Upper lobe of right lung (tissue), 1 donor: ENCODE results near the gene AGPAT1. TPM values are rescaled to one million over a fixed set of nuclear protein-coding genes. Genes with fewer than 3 reads are reported as not detected.
"Not testable (repeated sequence)": the region's sequence is repeated elsewhere in the genome, so short reads cannot be mapped to it uniquely, and the experiment has no call there.

Source experiments
- ATAC-seq: fragments of 200-7000 bp; cut with Tn5 transposase; one replicate; pipeline ENCODE4 v1.9.1; 2020; ENCODE audit warnings: mild to moderate bottlenecking, moderate library complexity
- DNase-seq: peaks from one replicate; pipeline ENCODE4 v3.0.0-alpha.2; 2020
- H3K27ac ChIP-seq: fragments of 200-600 bp; one replicate; pipeline ENCODE4 v1.8.0; 2022
- H3K27me3 ChIP-seq: fragments of 200-600 bp; one replicate; pipeline ENCODE4 v1.8.0; 2022; ENCODE audit warnings: mild to moderate bottlenecking
- H3K36me3 ChIP-seq: fragments of 200-600 bp; one replicate; pipeline ENCODE4 v1.8.0; 2022
- H3K4me1 ChIP-seq: fragments of 200-600 bp; one replicate; pipeline ENCODE4 v1.8.0; 2022
- H3K4me3 ChIP-seq: fragments of 200-600 bp; one replicate; pipeline ENCODE4 v1.8.0; 2022; ENCODE audit warnings: mild to moderate bottlenecking
- H3K9me3 ChIP-seq: fragments of 200-600 bp; one replicate; pipeline ENCODE4 v1.8.0; 2022
- intact Hi-C: fragments of 100-400 bp; cut with DNase I; formaldehyde crosslinking; loops from one replicate; pipeline ENCODE4 v1.11.0; 2022
- total RNA-seq: library from RNA; stranded (reverse); fragmentation: NEBNext Ultra II Directional; extraction: Animal tissue kit (Norgen Biotek cat#: 25700); gene quantifications from one replicate; pipeline ENCODE4 v1.2.1, GENCODE V29; 2021
- TF ChIP-seq, protein P1 (sequence below): fragments of 200-600 bp; IDR thresholded peaks from one replicate; pipeline ENCODE4 v1.8.0; 2022; ENCODE audit warnings: antibody characterized with exemption
- donor health status: DM: no; HTN: yes; CAD: no; lungs with severe emphysema.

Gene AGPAT1
- total RNA-seq, 1 donor from 2014 or later: 53.0 TPM

DNA sequence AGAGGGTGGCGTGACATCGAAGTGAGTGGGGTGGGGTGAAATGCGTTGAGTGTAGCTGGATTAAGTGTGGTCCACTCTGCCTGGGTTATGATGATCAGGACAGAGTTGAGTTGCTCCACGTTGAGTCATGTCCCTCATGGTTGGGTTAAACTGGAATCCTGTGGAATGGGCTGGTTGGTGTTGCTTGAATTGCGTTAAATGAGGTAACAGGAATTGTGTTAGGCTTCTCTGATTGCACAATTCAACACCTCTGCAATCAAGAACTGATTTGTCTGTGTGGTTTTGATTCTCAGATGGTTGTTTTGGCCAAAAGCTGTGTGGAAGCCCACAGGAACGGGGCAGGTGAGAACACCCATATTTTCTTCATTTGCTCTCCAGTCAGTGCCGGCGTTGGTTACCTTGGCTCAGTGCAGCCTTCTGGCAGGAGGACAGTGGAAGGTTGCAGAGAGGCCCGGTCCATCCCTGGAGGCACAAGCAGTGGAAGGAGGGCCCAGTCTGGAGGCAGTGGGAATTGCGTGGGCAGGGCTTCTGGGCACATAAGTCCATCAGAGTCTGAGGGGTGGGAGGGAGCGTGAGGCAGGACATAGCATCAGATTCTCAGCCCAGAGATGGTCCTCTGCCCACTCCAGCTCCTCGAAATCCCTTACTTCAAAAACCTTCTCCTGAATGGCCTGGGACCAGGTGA is 36.3 kb upstream of the AGPAT1 start:
- Histone ChIP-seq H3K4me3 (no peak overlapping the region), H3K4me1 (no peaks in the 10 kb centered on the region), H3K27me3 (no peaks in the 10 kb centered on the region), H3K36me3 (no peaks in the 10 kb centered on the region), H3K9me3 (no peaks in the 10 kb centered on the region), H3K27ac (no peak overlapping the region)
- DNase-seq (no peak), ATAC-seq (peak; percentile 32)
- intact Hi-C loops: no loop called here
- TF ChIP-seq, protein P1, sequence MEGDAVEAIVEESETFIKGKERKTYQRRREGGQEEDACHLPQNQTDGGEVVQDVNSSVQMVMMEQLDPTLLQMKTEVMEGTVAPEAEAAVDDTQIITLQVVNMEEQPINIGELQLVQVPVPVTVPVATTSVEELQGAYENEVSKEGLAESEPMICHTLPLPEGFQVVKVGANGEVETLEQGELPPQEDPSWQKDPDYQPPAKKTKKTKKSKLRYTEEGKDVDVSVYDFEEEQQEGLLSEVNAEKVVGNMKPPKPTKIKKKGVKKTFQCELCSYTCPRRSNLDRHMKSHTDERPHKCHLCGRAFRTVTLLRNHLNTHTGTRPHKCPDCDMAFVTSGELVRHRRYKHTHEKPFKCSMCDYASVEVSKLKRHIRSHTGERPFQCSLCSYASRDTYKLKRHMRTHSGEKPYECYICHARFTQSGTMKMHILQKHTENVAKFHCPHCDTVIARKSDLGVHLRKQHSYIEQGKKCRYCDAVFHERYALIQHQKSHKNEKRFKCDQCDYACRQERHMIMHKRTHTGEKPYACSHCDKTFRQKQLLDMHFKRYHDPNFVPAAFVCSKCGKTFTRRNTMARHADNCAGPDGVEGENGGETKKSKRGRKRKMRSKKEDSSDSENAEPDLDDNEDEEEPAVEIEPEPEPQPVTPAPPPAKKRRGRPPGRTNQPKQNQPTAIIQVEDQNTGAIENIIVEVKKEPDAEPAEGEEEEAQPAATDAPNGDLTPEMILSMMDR: no peak

DNA sequence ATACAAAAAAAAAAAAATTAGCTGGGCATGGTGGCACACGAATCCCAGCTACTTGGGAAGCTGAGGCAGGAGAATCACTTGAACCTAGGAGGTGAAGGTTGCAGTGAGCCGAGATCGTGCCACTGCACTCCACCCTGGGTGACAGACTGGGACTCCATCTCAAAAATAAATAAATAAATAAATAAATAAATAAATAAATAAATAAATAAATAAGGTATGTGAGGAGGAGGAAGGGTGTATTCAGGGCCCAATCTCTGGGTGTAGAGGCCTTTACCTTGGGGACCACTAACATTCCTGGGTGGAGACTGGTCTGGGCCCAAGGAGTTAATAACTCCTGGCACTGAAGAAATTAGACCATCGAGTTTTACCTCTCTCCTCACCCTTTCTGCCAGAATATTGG is 35.5 kb upstream of the AGPAT1 start:
- DNase-seq, H3K9me3 ChIP-seq, ATAC-seq, H3K4me3 ChIP-seq, intact Hi-C loops, H3K36me3 ChIP-seq, H3K27me3 ChIP-seq, H3K4me1 ChIP-seq, H3K27ac ChIP-seq: not testable (repeated sequence)

DNA sequence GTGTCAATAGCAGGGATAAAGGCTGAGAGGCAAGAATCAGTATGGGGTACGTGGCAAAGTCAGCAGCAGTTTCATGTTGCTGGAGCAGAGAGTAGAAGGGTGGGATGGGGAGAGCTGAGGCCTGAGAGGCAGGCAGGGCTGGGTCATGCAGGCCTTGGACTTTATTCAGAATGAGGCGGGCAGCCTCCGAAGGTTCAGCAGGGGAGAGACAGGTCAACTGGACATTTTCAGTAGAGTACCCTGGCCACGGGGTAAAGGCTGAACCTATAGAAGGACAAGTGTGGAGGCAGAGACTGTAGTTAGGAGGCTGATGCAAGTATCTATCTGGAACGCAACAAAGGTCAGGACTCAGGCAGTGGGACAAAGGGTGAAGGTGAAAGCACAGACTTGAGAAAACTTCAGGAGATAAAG is 34.3 kb upstream of the AGPAT1 start:
- no peak overlapping the region for H3K4me3 ChIP-seq
- H3K27ac ChIP-seq: no peak overlapping the region
- H3K27me3 ChIP-seq: no peaks in the 10 kb centered on the region
- no peak for ATAC-seq
- H3K36me3 ChIP-seq: no peaks in the 10 kb centered on the region
- TF ChIP-seq, protein P1: no peak
- no peaks in the 10 kb centered on the region for H3K4me1 ChIP-seq
- no peak for DNase-seq
- H3K9me3 ChIP-seq: no peaks in the 10 kb centered on the region
- intact Hi-C loops: no loop called here

DNA sequence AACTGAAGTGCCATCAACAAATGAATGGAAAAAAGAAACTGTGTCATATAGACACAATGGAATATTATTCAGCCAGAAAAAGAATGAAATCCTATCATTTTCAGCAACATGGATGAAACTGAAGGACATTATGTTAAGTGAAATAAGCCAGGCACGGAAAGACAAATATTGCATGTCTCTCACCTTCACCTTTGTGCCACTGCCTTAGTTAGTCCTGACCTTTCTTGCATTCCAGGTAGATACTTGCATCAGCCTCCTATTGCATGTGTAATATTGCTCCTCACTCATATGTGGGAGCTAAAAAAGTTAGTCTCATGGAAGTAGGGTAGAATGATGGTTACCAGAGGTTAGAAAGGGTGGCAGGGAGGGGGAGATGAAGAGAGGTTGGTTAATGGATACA is 33.1 kb upstream of the AGPAT1 start:
- H3K27me3 ChIP-seq: no peaks in the 10 kb centered on the region
- DNase-seq (no peak), ATAC-seq (no peak)
- H3K36me3 ChIP-seq: no peaks in the 10 kb centered on the region
- no peak overlapping the region for H3K27ac ChIP-seq
- TF ChIP-seq, protein P1: no peak
- H3K4me3 ChIP-seq: no peak overlapping the region
- intact Hi-C loops: no loop called here
- no peaks in the 10 kb centered on the region for H3K9me3 ChIP-seq
- H3K4me1 ChIP-seq: no peaks in the 10 kb centered on the region

DNA sequence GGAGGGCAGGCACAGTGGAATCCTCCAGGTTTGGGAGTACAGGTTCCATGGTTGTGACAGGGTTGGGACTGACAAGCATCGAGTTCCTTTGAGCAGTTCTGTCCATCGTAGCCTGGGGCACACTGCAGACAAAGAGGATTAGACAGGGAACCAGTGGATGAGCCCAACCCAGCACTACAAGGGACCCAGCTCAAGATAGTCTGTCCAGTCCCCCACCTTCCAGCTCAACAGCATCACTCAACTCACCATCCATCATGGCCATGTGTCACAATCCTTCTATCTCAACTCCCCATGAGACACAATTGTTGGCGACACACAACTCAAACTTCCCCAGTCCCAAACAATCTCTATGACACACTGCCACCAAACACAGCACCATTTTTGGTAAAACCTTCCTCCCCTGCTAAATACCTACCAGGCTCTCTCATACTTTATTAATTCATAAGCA is 28.4 kb upstream of the AGPAT1 start:
- ATAC-seq (no peak), DNase-seq (no peak)
- H3K27ac ChIP-seq: no peak overlapping the region
- H3K36me3 ChIP-seq: no peaks in the 10 kb centered on the region
- H3K27me3 ChIP-seq: no peaks in the 10 kb centered on the region
- TF ChIP-seq, protein P1: no peak
- H3K4me3 ChIP-seq: no peak overlapping the region
- no peaks in the 10 kb centered on the region for H3K9me3 ChIP-seq
- H3K4me1 ChIP-seq: no peaks in the 10 kb centered on the region
- intact Hi-C loops: no loop called here

DNA sequence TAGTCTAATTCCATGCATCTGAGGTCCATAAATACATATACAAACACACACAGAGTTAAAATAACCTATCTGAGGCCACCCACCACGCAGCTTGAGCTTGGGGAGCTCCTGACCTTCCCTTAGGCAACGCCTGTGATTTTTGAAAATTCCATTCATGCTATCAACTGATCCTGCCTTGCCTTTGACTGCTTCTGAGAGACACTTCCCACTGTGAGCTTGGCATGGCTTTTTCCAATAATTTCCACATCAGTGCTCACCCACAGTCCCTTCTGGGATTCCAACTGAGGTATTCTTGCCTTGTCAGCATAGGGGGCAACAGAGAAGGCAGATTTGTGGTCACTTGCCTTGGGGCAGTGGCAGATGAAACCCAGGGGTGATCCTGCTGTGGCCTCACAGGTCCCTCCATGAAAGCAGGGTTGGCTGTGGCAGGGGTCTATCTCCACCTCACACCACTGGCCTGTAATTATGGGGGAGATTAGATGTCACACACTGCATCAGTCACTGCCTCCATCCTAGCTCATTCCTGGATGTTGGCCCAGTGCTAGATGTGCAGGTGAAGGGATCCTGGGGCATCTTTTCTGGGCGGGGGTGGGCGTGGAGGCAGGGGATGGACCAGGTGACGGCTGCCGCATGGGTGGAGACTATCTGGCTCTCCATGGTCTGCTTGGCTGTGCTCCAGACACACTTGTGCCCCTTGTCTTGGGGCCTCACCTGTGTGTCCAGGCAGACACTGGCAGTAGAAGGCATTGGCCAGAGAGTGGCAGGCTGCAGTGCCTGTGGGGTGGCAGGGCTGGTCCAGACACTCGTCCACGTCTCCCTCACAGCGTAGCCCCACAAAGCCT is 27.8 kb upstream of the AGPAT1 start:
- Histone ChIP-seq H3K27me3 (no peaks in the 10 kb centered on the region), H3K9me3 (no peaks in the 10 kb centered on the region), H3K27ac (no peak overlapping the region), H3K36me3 (no peaks in the 10 kb centered on the region), H3K4me3 (no peak overlapping the region), H3K4me1 (no peaks in the 10 kb centered on the region)
- DNase-seq (no peak), ATAC-seq (no peak)
- intact Hi-C loops: no loop called here
- TF ChIP-seq, protein P1: no peak
